HEK293 (cell line): ENCODE results near the gene MCM7.
A peak's percentile ranks its signal among the peaks of the same experiment; 100 is the strongest.

ENCODE experiments used
- CTCF ChIA-PET: fragments of 350-600 bp; formaldehyde crosslinking; extraction: SDS; loops from one replicate; lab custom pipeline; 2021; ENCODE audit warnings: antibody characterized with exemption; lab: Yijun Ruan, JAX
- POLR2A ChIA-PET: fragments of 300-600 bp; formaldehyde crosslinking; extraction: SDS; loops from one replicate; lab custom pipeline; 2020; ENCODE audit warnings: antibody characterized with exemption, inconsistent platforms; lab: Yijun Ruan, JAX
- H3K27ac ChIP-seq: fragments of 200-500 bp; sonication (Bioruptor generic); 2 replicates; pipeline ENCODE4 v1.5.1; 2014; ENCODE audit warnings: low read depth, low read length, control low read depth, inconsistent platforms; ENCODE audit errors: extremely low read depth
- H3K36me3 ChIP-seq, 2 experiments: fragments of 200-500 bp in 1 of 2; sonication (Bioruptor generic) in 1 of 2; 1 replicate in 1 of 2; 2 replicates in 1 of 2; pipeline ENCODE4 v1.5.1; 2014 to 2017; ENCODE audit warnings: inconsistent platforms in 2 of 2, low read length in 2 of 2; ENCODE audit not compliant: control insufficient read depth in 2 of 2, insufficient read depth in 1 of 2
- H3K4me1 ChIP-seq: fragments of 200-500 bp; sonication (Bioruptor generic); 2 replicates; pipeline ENCODE4 v1.5.1; 2014; ENCODE audit warnings: mild to moderate bottlenecking, low read length, inconsistent platforms; ENCODE audit not compliant: control insufficient read depth, insufficient read depth
- H3K4me3 ChIP-seq: 2 replicates; pipeline ENCODE4 v1.5.1; 2011; ENCODE audit warnings: low read depth, mild to moderate bottlenecking, control low read depth, low read length, moderate library complexity
- H3K9me3 ChIP-seq: fragments of 200-500 bp; sonication (Bioruptor generic); 2 replicates; pipeline ENCODE4 v1.5.1; 2014; ENCODE audit warnings: low read depth, low read length, inconsistent platforms; ENCODE audit not compliant: control insufficient read depth, insufficient read depth
- EGR2 ChIP-seq: fragments of 450-650 bp; formaldehyde crosslinking; IDR thresholded peaks from 2 replicates; pipeline ENCODE4 v1.5.1; 2016; ENCODE audit warnings: low read depth, missing biosample characterization, missing genetic modification characterization
- IKZF3 ChIP-seq: fragments of 450-650 bp; IDR thresholded peaks from 2 replicates; pipeline ENCODE4 v1.5.0; 2018; ENCODE audit warnings: missing biosample characterization, mild to moderate bottlenecking, missing genetic modification characterization, moderate library complexity
- KLF1 ChIP-seq: fragments of 450-650 bp; formaldehyde crosslinking; IDR thresholded peaks from 2 replicates; pipeline ENCODE4 v1.5.1; 2016; ENCODE audit warnings: missing biosample characterization, missing genetic modification characterization
- KLF9 ChIP-seq: fragments of 450-650 bp; formaldehyde crosslinking; IDR thresholded peaks from 2 replicates; pipeline ENCODE4 v1.5.1; 2016; ENCODE audit warnings: missing biosample characterization, missing genetic modification characterization, low read depth
- OVOL3 ChIP-seq: fragments of 450-650 bp; formaldehyde crosslinking; IDR thresholded peaks from 2 replicates; pipeline ENCODE4 v1.5.1; 2016; ENCODE audit warnings: missing biosample characterization, missing genetic modification characterization
- SP2 ChIP-seq: fragments of 450-650 bp; formaldehyde crosslinking; IDR thresholded peaks from 2 replicates; pipeline ENCODE4 v1.5.1; 2016; ENCODE audit warnings: missing biosample characterization, missing genetic modification characterization
- SP7 ChIP-seq: fragments of 450-650 bp; formaldehyde crosslinking; IDR thresholded peaks from 2 replicates; pipeline ENCODE4 v1.5.1; 2016; ENCODE audit warnings: missing biosample characterization, missing genetic modification characterization
- ZBTB44 ChIP-seq: fragments of 450-650 bp; IDR thresholded peaks from 2 replicates; pipeline ENCODE4 v1.5.1; 2018; ENCODE audit warnings: missing biosample characterization, mild to moderate bottlenecking, missing genetic modification characterization
- ZBTB48 ChIP-seq: fragments of 450-650 bp; formaldehyde crosslinking; IDR thresholded peaks from 2 replicates; pipeline ENCODE4 v1.5.1; 2016; ENCODE audit warnings: missing biosample characterization, missing genetic modification characterization
- ZIC2 ChIP-seq: fragments of 450-650 bp; formaldehyde crosslinking; IDR thresholded peaks from 2 replicates; pipeline ENCODE4 v1.5.1; 2016; ENCODE audit warnings: missing biosample characterization, missing genetic modification characterization
- ZNF10 ChIP-seq: fragments of 450-650 bp; formaldehyde crosslinking; IDR thresholded peaks from 2 replicates; pipeline ENCODE4 v1.5.1; 2017; ENCODE audit warnings: missing biosample characterization, missing genetic modification characterization
- ZNF157 ChIP-seq: fragments of 450-650 bp; formaldehyde crosslinking; IDR thresholded peaks from 2 replicates; pipeline ENCODE4 v1.5.1; 2016; ENCODE audit warnings: missing biosample characterization, missing genetic modification characterization
- ZNF19 ChIP-seq: fragments of 450-650 bp; formaldehyde crosslinking; IDR thresholded peaks from 2 replicates; pipeline ENCODE4; 2016; ENCODE audit warnings: missing biosample characterization, missing genetic modification characterization, low read depth
- ZNF266 ChIP-seq: fragments of 450-650 bp; formaldehyde crosslinking; IDR thresholded peaks from 2 replicates; pipeline ENCODE4 v1.5.1; 2016; ENCODE audit warnings: missing biosample characterization, missing genetic modification characterization, low read depth
- ZNF394 ChIP-seq: fragments of 450-650 bp; formaldehyde crosslinking; IDR thresholded peaks from 2 replicates; pipeline ENCODE4 v1.5.1; 2016; ENCODE audit warnings: missing biosample characterization, missing genetic modification characterization, mild to moderate bottlenecking, moderate library complexity, borderline replicate concordance
- ZNF521 ChIP-seq: fragments of 450-650 bp; formaldehyde crosslinking; IDR thresholded peaks from 2 replicates; pipeline ENCODE4 v1.5.1; 2017; ENCODE audit warnings: missing biosample characterization, mild to moderate bottlenecking, missing genetic modification characterization
- ZNF580 ChIP-seq: fragments of 450-650 bp; formaldehyde crosslinking; IDR thresholded peaks from 2 replicates; pipeline ENCODE4 v1.5.1; 2016; ENCODE audit warnings: missing biosample characterization, missing genetic modification characterization
- ZNF596 ChIP-seq: fragments of 450-650 bp; IDR thresholded peaks from 2 replicates; pipeline ENCODE4 v1.5.0; 2018; ENCODE audit warnings: missing biosample characterization, mild to moderate bottlenecking, missing genetic modification characterization, moderate library complexity
- ZNF621 ChIP-seq: fragments of 450-650 bp; formaldehyde crosslinking; IDR thresholded peaks from 2 replicates; pipeline ENCODE4 v1.5.1; 2017; ENCODE audit warnings: missing biosample characterization, missing genetic modification characterization
- ZNF660 ChIP-seq: fragments of 450-650 bp; IDR thresholded peaks from 2 replicates; pipeline ENCODE4 v1.5.1; 2018; ENCODE audit warnings: missing biosample characterization, mild to moderate bottlenecking, missing genetic modification characterization
- ZNF692 ChIP-seq: fragments of 450-650 bp; formaldehyde crosslinking; IDR thresholded peaks from 2 replicates; pipeline ENCODE4 v1.5.1; 2016; ENCODE audit warnings: missing biosample characterization, missing genetic modification characterization
- TF ChIP-seq, protein P1 (sequence below): fragments of 450-650 bp; formaldehyde crosslinking; IDR thresholded peaks from 2 replicates; pipeline ENCODE4 v1.5.1; 2017; ENCODE audit warnings: missing biosample characterization, missing genetic modification characterization
- TF ChIP-seq, protein P2 (sequence below): fragments of 450-650 bp; formaldehyde crosslinking; IDR thresholded peaks from 2 replicates; pipeline ENCODE4 v1.5.1; 2016; ENCODE audit warnings: missing biosample characterization, missing genetic modification characterization

The MCM7 gene

DNA sequence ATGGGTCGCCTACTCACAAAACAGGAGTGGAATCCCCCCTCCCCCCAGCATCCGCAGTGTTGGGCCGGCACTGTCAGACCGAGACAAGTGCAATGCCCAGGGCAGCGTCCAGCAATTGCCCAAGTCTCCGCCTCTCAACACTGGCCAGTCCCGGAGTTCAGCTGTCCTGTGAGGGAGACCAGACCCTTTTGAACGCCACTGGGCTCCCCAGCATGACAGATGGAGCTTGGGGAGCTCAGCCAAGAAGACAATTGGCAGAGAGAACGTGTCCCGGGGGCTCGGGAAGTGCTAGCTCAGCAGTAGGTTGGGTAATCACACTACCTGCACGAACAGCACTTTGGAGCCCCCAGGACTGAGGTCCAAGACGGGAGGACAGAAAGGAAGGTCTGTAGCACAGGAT is 7.7 kb downstream of the MCM7 start:
- Histone ChIP-seq H3K4me3 (no peak overlapping the region), H3K4me1 (peaks cover 6% of the 10 kb centered on the region), H3K9me3 (no peaks in the 10 kb centered on the region), H3K27ac (peak overlapping the region; percentile 13; the same call in 1 of the 2 replicates), H3K36me3 (peaks cover 49 to 82% of the 10 kb centered on the region in 2 experiments)
- no peak for TF ChIP-seq OVOL3 (tag by site-specific recombination)
- peak; percentile 36; the same call in 1 of the 2 replicates for TF ChIP-seq ZIC2 (tag by site-specific recombination)
- peak; percentile 74 for TF ChIP-seq ZNF660 (tag by site-specific recombination)
- POLR2A ChIA-PET, result interaction anchor here (1.0 to 7.9 kb wide), 2 partner anchors 7 to 21 kb away, joined by 4 to 115 read pairs; partner anchors contain the start of genes AP4M1 and MCM7
- CTCF ChIA-PET, result no interaction called here

DNA sequence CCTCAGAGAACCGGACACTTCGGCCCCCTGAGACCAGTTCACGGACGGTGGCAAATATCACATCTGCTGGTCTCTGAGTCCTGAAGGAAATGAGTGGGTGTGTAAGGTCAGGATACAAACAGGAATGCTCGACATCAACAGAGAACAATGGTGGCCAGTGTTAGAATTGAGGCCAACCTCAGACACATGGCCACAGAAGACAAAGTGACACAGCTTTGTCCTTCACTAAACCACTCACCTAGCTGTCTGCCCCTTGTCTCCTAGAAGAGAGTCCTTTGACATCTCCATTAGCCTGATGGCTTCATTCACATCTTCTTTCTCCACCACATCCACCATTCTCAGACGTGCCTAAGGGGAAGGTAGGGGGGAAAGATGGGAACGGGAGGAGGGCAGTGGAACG is 8.1 kb downstream of the MCM7 start:
- peaks cover 45 to 78% of the 10 kb centered on the region in 2 experiments for H3K36me3 ChIP-seq
- TF ChIP-seq, protein P1, sequence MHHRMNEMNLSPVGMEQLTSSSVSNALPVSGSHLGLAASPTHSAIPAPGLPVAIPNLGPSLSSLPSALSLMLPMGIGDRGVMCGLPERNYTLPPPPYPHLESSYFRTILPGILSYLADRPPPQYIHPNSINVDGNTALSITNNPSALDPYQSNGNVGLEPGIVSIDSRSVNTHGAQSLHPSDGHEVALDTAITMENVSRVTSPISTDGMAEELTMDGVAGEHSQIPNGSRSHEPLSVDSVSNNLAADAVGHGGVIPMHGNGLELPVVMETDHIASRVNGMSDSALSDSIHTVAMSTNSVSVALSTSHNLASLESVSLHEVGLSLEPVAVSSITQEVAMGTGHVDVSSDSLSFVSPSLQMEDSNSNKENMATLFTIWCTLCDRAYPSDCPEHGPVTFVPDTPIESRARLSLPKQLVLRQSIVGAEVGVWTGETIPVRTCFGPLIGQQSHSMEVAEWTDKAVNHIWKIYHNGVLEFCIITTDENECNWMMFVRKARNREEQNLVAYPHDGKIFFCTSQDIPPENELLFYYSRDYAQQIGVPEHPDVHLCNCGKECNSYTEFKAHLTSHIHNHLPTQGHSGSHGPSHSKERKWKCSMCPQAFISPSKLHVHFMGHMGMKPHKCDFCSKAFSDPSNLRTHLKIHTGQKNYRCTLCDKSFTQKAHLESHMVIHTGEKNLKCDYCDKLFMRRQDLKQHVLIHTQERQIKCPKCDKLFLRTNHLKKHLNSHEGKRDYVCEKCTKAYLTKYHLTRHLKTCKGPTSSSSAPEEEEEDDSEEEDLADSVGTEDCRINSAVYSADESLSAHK (tag by site-specific recombination), result no peak
- TF ChIP-seq KLF1 (tag by site-specific recombination) (no peak), ZNF621 (tag by site-specific recombination) (no peak), ZNF580 (no peak), ZNF157 (tag by site-specific recombination) (no peak), ZNF521 (tag by site-specific recombination) (no peak), ZNF596 (no peak)
- TF ChIP-seq, protein P2, sequence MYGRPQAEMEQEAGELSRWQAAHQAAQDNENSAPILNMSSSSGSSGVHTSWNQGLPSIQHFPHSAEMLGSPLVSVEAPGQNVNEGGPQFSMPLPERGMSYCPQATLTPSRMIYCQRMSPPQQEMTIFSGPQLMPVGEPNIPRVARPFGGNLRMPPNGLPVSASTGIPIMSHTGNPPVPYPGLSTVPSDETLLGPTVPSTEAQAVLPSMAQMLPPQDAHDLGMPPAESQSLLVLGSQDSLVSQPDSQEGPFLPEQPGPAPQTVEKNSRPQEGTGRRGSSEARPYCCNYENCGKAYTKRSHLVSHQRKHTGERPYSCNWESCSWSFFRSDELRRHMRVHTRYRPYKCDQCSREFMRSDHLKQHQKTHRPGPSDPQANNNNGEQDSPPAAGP (tag by site-specific recombination), result no peak
- TF ChIP-seq, all 188 proteins: peak for 0
- H3K9me3 ChIP-seq, result no peaks in the 10 kb centered on the region
- H3K4me3 ChIP-seq, result no peak overlapping the region
- ChIA-PET CTCF (no interaction called here), POLR2A (interaction anchor here (1.2 to 7.9 kb wide), 2 partner anchors 8 to 11 kb away, joined by 5 to 115 read pairs; partner anchors contain the start of genes AP4M1 and MCM7)
- peaks cover 8% of the 10 kb centered on the region for H3K4me1 ChIP-seq
- peak overlapping the region; percentile 13; the same call in 1 of the 2 replicates for H3K27ac ChIP-seq

- peaks cover 30 to 64% of the 10 kb centered on the region in 2 experiments for H3K36me3 ChIP-seq
- H3K9me3 ChIP-seq, result no peaks in the 10 kb centered on the region
- no peak overlapping the region; the same call in 1 of the 2 replicates for H3K27ac ChIP-seq
- ChIA-PET POLR2A (interaction anchor here (1.1 to 7.9 kb wide), 5 partner anchors 9 to 57 kb away, joined by 3 to 115 read pairs (median 4); partner anchors contain the start of genes AP4M1, LAMTOR4, MBLAC1 and MCM7), CTCF (interaction anchor here (0.7 kb wide), 1 partner anchor 9 kb away, joined by 3 read pairs; no protein-coding TSS in a partner anchor)
- H3K4me3 ChIP-seq, result no peak overlapping the region
- H3K4me1 ChIP-seq, result peaks cover 8% of the 10 kb centered on the region
- TF ChIP-seq IKZF3 (tag by site-specific recombination), result no peak
- TF ChIP-seq ZNF394 (tag by site-specific recombination), result peak; percentile 10; the same call in 1 of the 2 replicates
- TF ChIP-seq KLF9, result no peak
- 0 out of 2 replicates have a peak, but pooled peaks have one; percentile 18 for TF ChIP-seq SP2 (tag by site-specific recombination)
- TF ChIP-seq EGR2 (tag by site-specific recombination), result no peak
- TF ChIP-seq ZNF692 (tag by site-specific recombination), result 0 out of 2 replicates have a peak, but pooled peaks have one; percentile 6
- TF ChIP-seq ZNF266 (tag by site-specific recombination), result no peak
- peak; percentile 57; the same call in 1 of the 2 replicates for TF ChIP-seq ZBTB48 (tag by site-specific recombination)
- no peak for TF ChIP-seq ZNF19 (tag by site-specific recombination)
- 0 out of 2 replicates have a peak, but pooled peaks have one; percentile 26 for TF ChIP-seq SP7 (tag by site-specific recombination)
- TF ChIP-seq ZBTB44, result peak; percentile 23; the same call in 1 of the 2 replicates
- 0 out of 2 replicates have a peak, but pooled peaks have one; percentile 10 for TF ChIP-seq ZNF10 (tag by site-specific recombination)
These were observed 9.6 kb downstream of the MCM7 start for GRCh38 chr7:100091411-100092181.
